Keratinocyte (primary cell): ENCODE results near the gene ADAMTSL3. TPM values are rescaled to one million over a fixed set of nuclear protein-coding genes. Genes with fewer than 3 reads are reported as not detected.

Experiments used
- DNase-seq: peaks from one replicate; pipeline ENCODE4 v3.0.0-alpha.2; 2011; ENCODE audit warnings: low read depth, missing footprints, low spot score
- FAIRE-seq: peaks from 2 replicates; lab custom pipeline; 2011; peaks lifted over from hg19 to GRCh38; lab: Jason Lieb, UNC
- H2AFZ ChIP-seq: 2 replicates; pipeline ENCODE4 v1.6.0; 2012; ENCODE audit warnings: low read length, control low read depth, inconsistent platforms; ENCODE audit not compliant: control insufficient read depth
- H3K27ac ChIP-seq: 2 replicates; pipeline ENCODE4 v1.5.1; 2011; ENCODE audit warnings: low read length; ENCODE audit not compliant: control insufficient read depth, insufficient read depth
- H3K27me3 ChIP-seq: 3 replicates; pipeline ENCODE4 v1.6.0; 2011; ENCODE audit warnings: low read length; ENCODE audit not compliant: control insufficient read depth, insufficient read depth; ENCODE audit errors: extremely low read depth
- H3K36me3 ChIP-seq, 2 experiments: 2 replicates in 1 of 2; 3 replicates in 1 of 2; pipeline ENCODE4 v1.5.1; 2011; ENCODE audit warnings: low read length in 2 of 2, mild to moderate bottlenecking in 1 of 2; ENCODE audit not compliant: control insufficient read depth in 2 of 2, insufficient read depth in 2 of 2; ENCODE audit errors: extremely low read depth in 1 of 2
- H3K4me1 ChIP-seq: 3 replicates; pipeline ENCODE4 v1.5.1; 2011; ENCODE audit warnings: low read length; ENCODE audit not compliant: control insufficient read depth, insufficient read depth; ENCODE audit errors: extremely low read depth
- H3K4me2 ChIP-seq: 3 replicates; pipeline ENCODE4 v1.6.0; 2011; ENCODE audit warnings: low read depth, low read length; ENCODE audit not compliant: control insufficient read depth, insufficient read depth; ENCODE audit errors: extremely low read depth
- H3K4me3 ChIP-seq, 3 experiments: fragments of 200-600 bp in 1 of 3; sonication (generic) in 1 of 3; 2 replicates in 2 of 3; 3 replicates in 1 of 3; pipeline ENCODE4 v1.5.1; 2011 to 2016; ENCODE audit warnings: low read length in 3 of 3, mild to moderate bottlenecking in 3 of 3, control low read depth in 2 of 3, inconsistent platforms in 1 of 3, low read depth in 1 of 3, mixed read lengths in 1 of 3, mixed run types in 1 of 3, moderate library complexity in 1 of 3; ENCODE audit not compliant: control insufficient read depth in 2 of 3, insufficient read depth in 2 of 3; ENCODE audit errors: extremely low read depth in 1 of 3
- H3K79me2 ChIP-seq: 2 replicates; pipeline ENCODE4 v1.6.0; 2012; ENCODE audit warnings: low read length; ENCODE audit not compliant: control insufficient read depth, insufficient read depth
- H3K9ac ChIP-seq: 3 replicates; pipeline ENCODE4 v1.6.0; 2011; ENCODE audit warnings: low read length; ENCODE audit not compliant: control insufficient read depth, insufficient read depth; ENCODE audit errors: extremely low read depth
- H3K9me1 ChIP-seq: 3 replicates; pipeline ENCODE4 v1.6.0; 2011; ENCODE audit warnings: low read length; ENCODE audit not compliant: control insufficient read depth, insufficient read depth; ENCODE audit errors: extremely low read depth
- H3K9me3 ChIP-seq: 2 replicates; pipeline ENCODE4 v1.5.1; 2012; ENCODE audit warnings: low read depth, low read length; ENCODE audit not compliant: control insufficient read depth
- H4K20me1 ChIP-seq: 3 replicates; pipeline ENCODE4 v1.6.0; 2011; ENCODE audit warnings: low read length; ENCODE audit not compliant: control insufficient read depth, insufficient read depth; ENCODE audit errors: extremely low read depth
- CTCF ChIP-seq, 3 experiments: IDR thresholded peaks in 1 of 3; conservative IDR thresholded peaks in 1 of 3; optimal IDR thresholded peaks in 1 of 3; 2 replicates in 2 of 3; 3 replicates in 1 of 3; pipeline versions ENCODE3 to v1.5.1; 2011; ENCODE audit warnings: low read length in 3 of 3, mild to moderate bottlenecking in 3 of 3, moderate library complexity in 2 of 3, control low read depth in 1 of 3, inconsistent platforms in 1 of 3; ENCODE audit not compliant: insufficient read depth in 2 of 3; ENCODE audit errors: extremely low read depth in 1 of 3
- EZH2 ChIP-seq: IDR thresholded peaks from one replicate; pipeline ENCODE4 v1.6.1; 2012; ENCODE audit warnings: inconsistent platforms, mild to moderate bottlenecking, low read length, moderate library complexity
- dilution Hi-C: fragments of 300-500 bp; cut with MboI; formaldehyde crosslinking; loops from one replicate; pipeline ENCODE4 v1.7.0; 2020; ENCODE audit warnings: low sequenced_read_pairs; ENCODE audit not compliant: extremely low pct_ligation_motif_present
- polyA plus RNA-seq, 5 experiments: library from polyadenylated mRNA; depleted of rRNA in 3 of 5; stranded (reverse) in 3 of 5; stranded (forward) in 1 of 5; unstranded in 1 of 5; fragments of >200 nt; gene quantifications; 1 replicate in 1 of 5; 2 replicates in 3 of 5; 3 replicates in 1 of 5; pipeline versions ENCODE4 v1.2.1 to v1.2.3, GENCODE V29; 2011 to 2012; ENCODE audit warnings: missing spikeins in 2 of 5, low read depth in 1 of 5, low replicate concordance in 1 of 5

ADAMTSL3 gene
- polyA plus RNA-seq, 1 donor (not counting 4 experiments of a cell fraction or from before 2014, with no cell fraction given), result 0.01 TPM

- no peak overlapping the region for H3K4me3 ChIP-seq
- H4K20me1 ChIP-seq, result no peaks in the 10 kb centered on the region
- dilution Hi-C loops, result no loop called here
- H3K9me1 ChIP-seq, result no peaks in the 10 kb centered on the region
- no peaks in the 10 kb centered on the region for H3K27me3 ChIP-seq
- no peak overlapping the region for H2AFZ ChIP-seq
- H3K4me1 ChIP-seq, result no peaks in the 10 kb centered on the region
- no peak for TF ChIP-seq CTCF (optimal IDR thresholded peaks at IDR 0.05 in 1 of 3, IDR thresholded peaks at IDR 0.05 in 1 of 3, conservative IDR thresholded peaks at IDR 0.05 in 1 of 3; ENCODE audit: extremely low read depth in 1 of 3, insufficient read depth in 2 of 3, low read length in 3 of 3)
- TF ChIP-seq EZH2, result no peak
- no peaks in the 10 kb centered on the region for H3K9me3 ChIP-seq
- no peak overlapping the region for H3K9ac ChIP-seq
- H3K27ac ChIP-seq, result no peak overlapping the region
- H3K4me2 ChIP-seq, result no peak overlapping the region
- FAIRE-seq, result no peak
- H3K79me2 ChIP-seq, result no peaks in the 10 kb centered on the region
- no peak for DNase-seq
- H3K36me3 ChIP-seq, result no peaks in the 10 kb centered on the region
Measured at GRCh38 chr15:83978588-83978987, 324.7 kb downstream of the ADAMTSL3 start.

GRCh38 chr15:83980637-83981036 is 326.7 kb downstream of the ADAMTSL3 start:
- dilution Hi-C loops, result no loop called here
- no peak overlapping the region for H3K9ac ChIP-seq
- no peaks in the 10 kb centered on the region for H3K4me1 ChIP-seq
- H3K79me2 ChIP-seq, result no peaks in the 10 kb centered on the region
- no peak for DNase-seq
- H2AFZ ChIP-seq, result no peak overlapping the region
- TF ChIP-seq EZH2 (no peak), CTCF (optimal IDR thresholded peaks at IDR 0.05 in 1 of 3, IDR thresholded peaks at IDR 0.05 in 1 of 3, conservative IDR thresholded peaks at IDR 0.05 in 1 of 3; ENCODE audit: extremely low read depth in 1 of 3, insufficient read depth in 2 of 3, low read length in 3 of 3) (no peak)
- no peaks in the 10 kb centered on the region for H3K27me3 ChIP-seq
- H3K27ac ChIP-seq, result no peak overlapping the region
- H4K20me1 ChIP-seq, result no peaks in the 10 kb centered on the region
- FAIRE-seq, result no peak
- no peaks in the 10 kb centered on the region for H3K9me1 ChIP-seq
- no peaks in the 10 kb centered on the region for H3K9me3 ChIP-seq
- H3K4me2 ChIP-seq, result no peak overlapping the region
- H3K36me3 ChIP-seq, result no peaks in the 10 kb centered on the region
- H3K4me3 ChIP-seq, result no peak overlapping the region
